Neutrophil (primary cell): ENCODE data around the gene HNRNPC.

Experiments
- H3K27ac ChIP-seq: fragments of 200-600 bp; sonication (generic); 2 replicates; pipeline ENCODE4 v1.5.1; 2016; ENCODE audit warnings: mild to moderate bottlenecking, moderate library complexity
- H3K27me3 ChIP-seq: fragments of 200-600 bp; sonication (generic); 2 replicates; pipeline ENCODE4 v1.6.0; 2016; ENCODE audit warnings: mild to moderate bottlenecking
- H3K36me3 ChIP-seq: fragments of 200-600 bp; sonication (generic); 2 replicates; pipeline ENCODE4 v1.5.1; 2017
- H3K4me1 ChIP-seq, 2 experiments: fragments of 200-600 bp in 1 of 2; sonication (generic) in 1 of 2; 1 replicate in 1 of 2; 2 replicates in 1 of 2; pipeline versions ENCODE4 v1.5.1 to v1.6.1; 2013 to 2016; ENCODE audit warnings: low read depth in 1 of 2, low read length in 1 of 2, mild to moderate bottlenecking in 1 of 2, moderate library complexity in 1 of 2; ENCODE audit not compliant: control insufficient read depth in 1 of 2, insufficient read depth in 1 of 2
- H3K4me3 ChIP-seq, 2 experiments: fragments of 200-600 bp in 1 of 2; sonication (generic) in 1 of 2; 1 replicate in 1 of 2; 2 replicates in 1 of 2; pipeline ENCODE4 v1.5.1; 2013 to 2016; ENCODE audit warnings: low read depth in 1 of 2, low read length in 1 of 2, mild to moderate bottlenecking in 1 of 2, moderate library complexity in 1 of 2
- H3K9me3 ChIP-seq: fragments of 200-600 bp; sonication (generic); 2 replicates; pipeline ENCODE4 v1.5.1; 2016
- TF ChIP-seq, protein P1 (sequence below): fragments of 200-600 bp; sonication (generic); IDR thresholded peaks from 2 replicates; pipeline ENCODE4 v1.5.1; 2016; ENCODE audit warnings: antibody characterized with exemption

HNRNPC gene

GRCh38 chr14:21210023-21210422 lies 59.2 kb downstream of the HNRNPC start:
- Histone ChIP-seq H3K36me3 (peaks cover 97% of the 10 kb centered on the region), H3K27ac (peak overlapping the region; percentile 27), H3K4me3 (no peak overlapping the region), H3K9me3 (no peaks in the 10 kb centered on the region), H3K4me1 (no peaks in the 10 kb centered on the region), H3K27me3 (no peaks in the 10 kb centered on the region)
- TF ChIP-seq, protein P1, sequence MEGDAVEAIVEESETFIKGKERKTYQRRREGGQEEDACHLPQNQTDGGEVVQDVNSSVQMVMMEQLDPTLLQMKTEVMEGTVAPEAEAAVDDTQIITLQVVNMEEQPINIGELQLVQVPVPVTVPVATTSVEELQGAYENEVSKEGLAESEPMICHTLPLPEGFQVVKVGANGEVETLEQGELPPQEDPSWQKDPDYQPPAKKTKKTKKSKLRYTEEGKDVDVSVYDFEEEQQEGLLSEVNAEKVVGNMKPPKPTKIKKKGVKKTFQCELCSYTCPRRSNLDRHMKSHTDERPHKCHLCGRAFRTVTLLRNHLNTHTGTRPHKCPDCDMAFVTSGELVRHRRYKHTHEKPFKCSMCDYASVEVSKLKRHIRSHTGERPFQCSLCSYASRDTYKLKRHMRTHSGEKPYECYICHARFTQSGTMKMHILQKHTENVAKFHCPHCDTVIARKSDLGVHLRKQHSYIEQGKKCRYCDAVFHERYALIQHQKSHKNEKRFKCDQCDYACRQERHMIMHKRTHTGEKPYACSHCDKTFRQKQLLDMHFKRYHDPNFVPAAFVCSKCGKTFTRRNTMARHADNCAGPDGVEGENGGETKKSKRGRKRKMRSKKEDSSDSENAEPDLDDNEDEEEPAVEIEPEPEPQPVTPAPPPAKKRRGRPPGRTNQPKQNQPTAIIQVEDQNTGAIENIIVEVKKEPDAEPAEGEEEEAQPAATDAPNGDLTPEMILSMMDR: no peak

GRCh38 chr14:21209185-21209584 lies 60.1 kb downstream of the HNRNPC start:
- no peaks in the 10 kb centered on the region for H3K4me1 ChIP-seq
- TF ChIP-seq, protein P1: no peak
- no peak overlapping the region for H3K27ac ChIP-seq
- no peaks in the 10 kb centered on the region for H3K27me3 ChIP-seq
- no peaks in the 10 kb centered on the region for H3K9me3 ChIP-seq
- H3K36me3 ChIP-seq: peaks cover 98% of the 10 kb centered on the region
- no peak overlapping the region for H3K4me3 ChIP-seq

- no peaks in the 10 kb centered on the region for H3K9me3 ChIP-seq
- H3K27ac ChIP-seq: no peak overlapping the region
- no peak overlapping the region for H3K4me3 ChIP-seq
- H3K4me1 ChIP-seq: no peaks in the 10 kb centered on the region
- H3K27me3 ChIP-seq: no peaks in the 10 kb centered on the region
- TF ChIP-seq, protein P1: no peak
- H3K36me3 ChIP-seq: peaks cover 98% of the 10 kb centered on the region
These were observed 60.7 kb downstream of the HNRNPC start for GRCh38 chr14:21208554-21208953.

DNA sequence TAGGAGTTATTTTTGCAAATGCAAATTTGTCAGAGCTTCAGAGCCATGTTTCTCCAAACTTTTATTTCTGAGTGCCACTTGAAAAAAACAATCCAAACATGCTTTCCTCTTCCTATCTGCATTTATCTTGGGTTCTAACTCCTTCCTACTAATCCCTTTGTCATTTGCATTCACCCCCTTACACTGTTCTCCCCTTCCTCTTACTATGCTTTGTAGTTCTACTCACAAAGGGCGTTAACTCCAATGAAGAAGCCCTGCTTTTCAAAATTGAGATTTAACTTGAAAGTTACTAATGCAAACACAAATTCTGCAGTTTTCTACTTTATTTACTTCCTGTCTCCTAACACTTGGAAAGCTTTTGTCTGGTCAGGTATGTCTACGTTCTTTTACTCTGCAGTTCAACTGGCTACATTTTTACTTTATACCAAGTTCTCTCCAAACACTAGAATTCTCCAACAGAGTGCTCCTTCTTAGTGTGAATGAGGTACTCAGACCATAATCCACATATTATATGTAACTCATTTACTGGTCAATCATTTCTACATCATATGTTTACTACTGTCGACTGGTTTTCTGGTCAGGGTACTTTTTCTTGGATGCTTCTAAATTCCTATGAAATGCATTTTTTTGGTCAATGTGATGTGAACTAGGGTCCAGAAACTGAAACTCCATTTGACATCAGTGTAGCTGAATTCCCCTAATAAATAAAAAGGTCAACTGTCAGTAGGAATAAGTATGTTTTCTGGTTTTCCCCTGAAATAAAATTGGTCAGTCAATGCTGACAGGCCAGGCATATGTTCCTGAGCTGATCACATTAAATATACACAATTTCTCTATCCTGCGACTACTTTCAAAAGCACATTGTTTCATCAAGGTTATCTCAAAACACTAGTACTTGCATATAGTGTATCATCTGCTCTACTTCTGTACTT lies 62.2 kb downstream of the HNRNPC start:
- Histone ChIP-seq H3K27ac (peak overlapping the region; percentile 4), H3K9me3 (no peaks in the 10 kb centered on the region), H3K27me3 (no peaks in the 10 kb centered on the region), H3K4me3 (no peak overlapping the region), H3K36me3 (peaks cover 84% of the 10 kb centered on the region), H3K4me1 (peaks cover 3% of the 10 kb centered on the region in 2 experiments)
- TF ChIP-seq, protein P1: no peak

DNA sequence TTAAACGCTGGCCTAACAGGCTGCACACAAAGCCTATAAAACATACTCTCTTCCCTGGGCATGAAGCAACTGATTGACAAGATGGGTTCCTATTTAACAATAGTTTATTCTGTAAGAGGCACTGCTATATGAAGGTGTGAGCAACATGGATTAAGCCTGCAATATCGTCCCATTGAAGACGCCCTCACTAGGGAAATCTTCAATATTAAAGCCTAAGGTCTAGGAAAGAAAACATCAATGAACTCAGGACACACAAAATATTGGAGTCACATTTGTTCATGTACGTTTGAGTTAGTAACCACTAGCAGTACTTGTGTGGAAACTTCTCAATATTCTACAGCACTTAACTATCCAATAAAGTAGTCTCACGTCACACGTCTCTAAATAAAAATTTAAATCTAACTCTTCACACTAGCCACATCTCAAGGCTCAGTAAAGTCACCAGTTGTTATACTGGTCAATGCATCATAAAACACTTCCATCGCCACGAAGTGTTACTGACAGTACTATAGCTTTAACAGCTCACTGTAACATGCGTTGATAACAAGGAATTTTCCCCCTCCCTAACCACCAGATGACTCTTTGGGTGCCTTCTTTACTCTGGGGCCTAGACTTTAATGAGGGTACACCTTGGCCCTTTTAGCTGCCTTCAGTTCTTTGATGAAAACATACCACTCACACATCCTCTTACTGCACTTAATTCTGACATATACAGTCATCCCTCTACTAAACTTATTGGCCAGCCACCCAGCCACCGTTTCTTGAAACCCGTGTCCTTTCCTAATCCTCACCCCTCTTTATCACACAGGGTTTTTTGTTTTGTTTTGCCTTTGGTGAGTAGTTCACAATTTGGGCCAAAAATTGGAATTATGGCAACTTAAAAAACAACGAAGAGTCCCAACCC lies 63.3 kb downstream of the HNRNPC start:
- peaks cover 3 to 4% of the 10 kb centered on the region in 2 experiments for H3K4me1 ChIP-seq
- TF ChIP-seq, protein P1: no peak
- H3K9me3 ChIP-seq: no peaks in the 10 kb centered on the region
- H3K27ac ChIP-seq: no peak overlapping the region
- H3K27me3 ChIP-seq: no peaks in the 10 kb centered on the region
- H3K4me3 ChIP-seq: no peak overlapping the region
- peaks cover 76% of the 10 kb centered on the region for H3K36me3 ChIP-seq
